Measurements from ENCODE around the gene NTM. TPM values are rescaled to one million over a fixed set of nuclear protein-coding genes. Genes with fewer than 3 reads are reported as not detected.

Gene NTM
- total and polyA plus RNA-seq, 2 of the 8 experiments (the other 6 are each of a cell fraction or from before 2014, with no cell fraction given) = 13.4 to 20.0 TPM

- TF ChIP-seq YY1 (IDR thresholded peaks at IDR 0.05; ENCODE audit: low read depth, low read length) (peak; percentile 54; the same call in 1 of the 2 replicates), KDM1A (IDR thresholded peaks at IDR 0.05; ENCODE audit: borderline replicate concordance, low read length) (no peak), HDAC2 (IDR thresholded peaks at IDR 0.05; ENCODE audit: borderline replicate concordance in 1 of 2, low read depth in 2 of 2, low read length in 2 of 2) (no peak), CHD1 (IDR thresholded peaks at IDR 0.05; ENCODE audit: low read depth, low read length) (no peak), SIN3A (conservative IDR thresholded peaks at IDR 0.05 in 1 of 2, IDR thresholded peaks at IDR 0.05 in 1 of 2; ENCODE audit: low read depth in 1 of 2, low read length in 2 of 2) (no peak), PHF8 (conservative IDR thresholded peaks at IDR 0.05; ENCODE audit: low read depth, low read length) (no peak), E2F6 (IDR thresholded peaks at IDR 0.05) (no peak), SRF (IDR thresholded peaks at IDR 0.05; ENCODE audit: low read depth, low read length) (no peak), SP1 (IDR thresholded peaks at IDR 0.05; ENCODE audit: low read depth, low read length) (no peak), GTF2F1 (IDR thresholded peaks at IDR 0.05; ENCODE audit: borderline replicate concordance, low read depth, low read length) (no peak), EP300 (IDR thresholded peaks at IDR 0.05; ENCODE audit: borderline replicate concordance in 1 of 2, low read depth in 2 of 2, low read length in 2 of 2) (no peak), JUN (IDR thresholded peaks at IDR 0.05; ENCODE audit: low read depth, low read length) (no peak), CBX8 (IDR thresholded peaks at IDR 0.05; ENCODE audit: borderline replicate concordance, low read depth, low read length) (no peak), FOSL1 (IDR thresholded peaks at IDR 0.05; ENCODE audit: insufficient read depth, low read depth, low read length) (no peak), BCL11A (IDR thresholded peaks at IDR 0.05; ENCODE audit: low read depth in 2 of 2, low read length in 2 of 2) (no peak)
Measured at GRCh38 chr11:131866535-131867400, 496.4 kb downstream of the NTM start (continued).
